ENCODE data around the gene PTCD1.

PTCD1 gene

GRCh38 chr7:99369767-99370391, 68.7 kb downstream of the PTCD1 start:
- TF ChIP-seq CTCF (IDR thresholded peaks at IDR 0.05; ENCODE audit: insufficient read depth, low read depth, low read length, missing control alignments), result no peak
- no peak for DNase-seq (ENCODE audit: low read depth)
- no peak overlapping the region for H3K4me3 ChIP-seq (ENCODE audit: low read depth, low read length)

- DNase-seq (ENCODE audit: low read depth), result no peak
- no peak overlapping the region for H3K4me3 ChIP-seq (ENCODE audit: low read depth, low read length)
- TF ChIP-seq CTCF (IDR thresholded peaks at IDR 0.05; ENCODE audit: insufficient read depth, low read depth, low read length, missing control alignments), result no peak
Observed at GRCh38 chr7:99368750-99369389, 69.7 kb downstream of the PTCD1 start.
